H1 (cell line): ENCODE data around the gene CREBBP. TPM values are rescaled to one million over a fixed set of nuclear protein-coding genes. Genes with fewer than 3 reads are reported as not detected.

ENCODE experiments used
- CBX5 ChIP-seq: fragments of 300-800, 300-1000 bp; sonication (generic); IDR thresholded peaks from 2 replicates; pipeline ENCODE4 v1.7.1; 2016; ENCODE audit warnings: antibody characterized with exemption, low read length, low read depth
- CHD7 ChIP-seq: fragments of 300-600 bp; sonication (generic); IDR thresholded peaks from 2 replicates; pipeline ENCODE4 v1.7.1; 2012; ENCODE audit warnings: low read length, moderate library complexity, mild to moderate bottlenecking, inconsistent platforms; ENCODE audit not compliant: insufficient replicate concordance
- E2F6 ChIP-seq: IDR thresholded peaks from 2 replicates; pipeline ENCODE4 v1.6.1; 2012; ENCODE audit warnings: inconsistent platforms
- HDAC2 ChIP-seq, 2 experiments: fragments of 300-600 bp in 1 of 2; sonication (generic) in 1 of 2; IDR thresholded peaks; 2 replicates each; pipeline ENCODE4 v1.6.1; 2011 to 2012; ENCODE audit warnings: low read depth in 2 of 2, low read length in 2 of 2, mild to moderate bottlenecking in 2 of 2, moderate library complexity in 2 of 2, borderline replicate concordance in 1 of 2, inconsistent platforms in 1 of 2
- SUZ12 ChIP-seq: fragments of 200-600 bp; sonication (generic); IDR thresholded peaks from 2 replicates; pipeline ENCODE4 v1.6.1; 2012; ENCODE audit warnings: mild to moderate bottlenecking, inconsistent platforms, low read length, moderate library complexity, mixed read lengths
- TBP ChIP-seq: IDR thresholded peaks from 2 replicates; pipeline ENCODE4 v1.6.1; 2011; ENCODE audit warnings: low read depth, low read length, improper control_type of control experiment
- polyA plus RNA-seq, 7 experiments: library from polyadenylated mRNA; depleted of rRNA in 3 of 7; stranded (reverse) in 5 of 7; unstranded in 2 of 7; fragments of >200 nt in 5 of 7; fragments of 200-250 nt in 2 of 7; gene quantifications; 1 replicate in 5 of 7; 2 replicates in 1 of 7; 4 replicates in 1 of 7; pipeline versions ENCODE4 v1.2.1 to v1.2.3, GENCODE V29; 2011 to 2013; ENCODE audit warnings: missing spikeins in 2 of 7, mixed read lengths in 2 of 7
- total RNA-seq: library from RNA; stranded (reverse); fragmentation: NEBNext Ultra II Directional; extraction: Animal tissue kit (Norgen Biotek cat#: 25700); gene quantifications from 2 replicates; pipeline ENCODE4 v1.2.1, GENCODE V29; 2021

CREBBP gene
- total and polyA plus RNA-seq, 2 of the 8 experiments (the other 6 are each of a cell fraction or from before 2014, with no cell fraction given), result 10.0 to 60.1 TPM

- TF ChIP-seq TBP (no peak), CBX5 (no peak), SUZ12 (no peak), CHD7 (no peak), HDAC2 (IDR thresholded peaks at IDR 0.05; ENCODE audit: borderline replicate concordance in 1 of 2, low read depth in 2 of 2, low read length in 2 of 2) (no peak), E2F6 (no peak)
- TF ChIP-seq, all 59 proteins: peak for 0
These were observed 43.9 kb downstream of the CREBBP start (continued) for GRCh38 chr16:3836641-3837040.
